Measurements from ENCODE around the gene SNAI1.

DNA sequence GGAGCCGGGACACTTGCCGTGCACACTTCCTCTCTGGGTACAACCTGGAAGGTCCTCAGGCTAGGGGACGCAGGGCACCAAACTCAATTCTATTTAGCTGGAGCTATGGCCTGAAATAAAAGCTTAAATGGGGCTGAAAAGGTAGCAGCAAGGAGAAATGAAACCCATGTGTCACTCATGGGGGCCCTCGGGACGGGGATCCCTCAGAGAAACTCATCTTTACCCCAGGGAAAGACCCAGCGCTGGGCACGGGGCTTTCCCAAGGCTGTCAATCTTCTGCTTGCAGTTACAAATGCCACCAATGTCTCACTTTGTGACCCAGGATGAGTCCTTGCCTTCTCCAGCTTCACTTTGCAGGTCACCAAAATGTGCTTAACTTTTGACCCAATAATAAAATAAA lies 16.5 kb downstream of the SNAI1 start:
- no peak for TF ChIP-seq CTCF (IDR thresholded peaks at IDR 0.05; ENCODE audit: insufficient read depth, low read length, poor library complexity, severe bottlenecking)
- no peak for TF ChIP-seq EZH2phosphoT487 (conservative IDR thresholded peaks at IDR 0.05; ENCODE audit: low read length)
